K562 (cell line): ENCODE measurements around the gene METTL23. TPM values are rescaled to one million over a fixed set of nuclear protein-coding genes. Genes with fewer than 3 reads are reported as not detected.

Source experiments
- BCL6 ChIP-seq: fragments of 250-450 bp; sonication (Bioruptor Pico); IDR thresholded peaks from 2 replicates; pipeline ENCODE4 v1.4.0; 2020
- CBX5 ChIP-seq: IDR thresholded peaks from 2 replicates; pipeline ENCODE4 v1.6.1; 2014; ENCODE audit warnings: low read depth, borderline replicate concordance
- CREBBP ChIP-seq: IDR thresholded peaks from one replicate; pipeline ENCODE4 v1.6.1; 2012; ENCODE audit warnings: low read depth, mild to moderate bottlenecking, control low read depth, inconsistent platforms, low read length
- HDAC1 ChIP-seq, 2 experiments: fragments of 450-650 bp; IDR thresholded peaks; 2 replicates each; pipeline ENCODE4 v1.6.1; 2016 to 2017; ENCODE audit warnings: inconsistent platforms in 1 of 2, mild to moderate bottlenecking in 1 of 2, moderate library complexity in 1 of 2
- JUND ChIP-seq, 2 experiments: IDR thresholded peaks; 2 replicates in 1 of 2; 3 replicates in 1 of 2; pipeline ENCODE4 v1.6.1; 2011; ENCODE audit warnings: borderline replicate concordance in 2 of 2, low read depth in 2 of 2, low read length in 2 of 2, improper control_type of control experiment in 1 of 2, missing biosample characterization in 1 of 2, missing genetic modification characterization in 1 of 2, missing genetic modification reagents in 1 of 2
- MTA1 ChIP-seq: fragments of 450-650 bp; IDR thresholded peaks from 2 replicates; pipeline ENCODE4 v1.6.1; 2017; ENCODE audit warnings: borderline replicate concordance
- NCOA2 ChIP-seq, 2 experiments: fragments of 450-650 bp; IDR thresholded peaks; 2 replicates each; pipeline ENCODE4 v1.6.1; 2018; ENCODE audit warnings: mild to moderate bottlenecking in 2 of 2, moderate library complexity in 1 of 2; ENCODE audit not compliant: partially characterized antibody in 2 of 2
- NFATC3 ChIP-seq: fragments of 450-650 bp; IDR thresholded peaks from 2 replicates; pipeline ENCODE4 v1.6.1; 2017; ENCODE audit warnings: mild to moderate bottlenecking
- NFYB ChIP-seq: IDR thresholded peaks from 2 replicates; pipeline ENCODE4 v1.6.1; 2011; ENCODE audit warnings: mild to moderate bottlenecking, moderate library complexity; ENCODE audit not compliant: insufficient read length; ENCODE audit errors: extremely low read depth
- PML ChIP-seq: IDR thresholded peaks from 2 replicates; pipeline ENCODE4 v1.6.1; 2012; ENCODE audit warnings: low read length, inconsistent platforms
- PPARD ChIP-seq: fragments of 250-450 bp; sonication (Bioruptor Pico); IDR thresholded peaks from 2 replicates; pipeline ENCODE4 v1.8.0; 2022; ENCODE audit warnings: inconsistent platforms, mild to moderate bottlenecking, moderate library complexity
- RBM34 ChIP-seq: fragments of 200-400 bp; formaldehyde crosslinking; IDR thresholded peaks from 2 replicates; pipeline ENCODE4 v1.6.1; 2018; ENCODE audit warnings: low read length, borderline replicate concordance; ENCODE audit not compliant: insufficient read depth
- SMAD1 ChIP-seq: fragments of 150-350 bp; IDR thresholded peaks from 2 replicates; pipeline ENCODE4 v1.6.1; 2014; ENCODE audit warnings: low read length, low read depth; ENCODE audit not compliant: partially characterized antibody
- TCF7L2 ChIP-seq: fragments of 150-350 bp; IDR thresholded peaks from 2 replicates; pipeline ENCODE4 v1.6.1; 2016; ENCODE audit warnings: low read depth, mild to moderate bottlenecking, low read length, moderate library complexity
- ZKSCAN8 ChIP-seq: fragments of 200-800 bp; sonication (Bioruptor generic); IDR thresholded peaks from 2 replicates; pipeline ENCODE4 v1.6.1; 2016; ENCODE audit warnings: missing genetic modification characterization, missing compliant biosample characterization
- ZNF184 ChIP-seq: sonication (generic); formaldehyde crosslinking; IDR thresholded peaks from 2 replicates; pipeline ENCODE4 v1.5.0; 2020; ENCODE audit warnings: missing genetic modification reagents
- ZNF224 ChIP-seq: sonication (generic); formaldehyde crosslinking; IDR thresholded peaks from 2 replicates; pipeline ENCODE4 v1.8.0; 2022; ENCODE audit warnings: mild to moderate bottlenecking, missing genetic modification reagents
- ZNF23 ChIP-seq: fragments of 250-450 bp; sonication (Bioruptor Pico); IDR thresholded peaks from 2 replicates; pipeline ENCODE4 v1.4.0; 2020; ENCODE audit warnings: mild to moderate bottlenecking
- ZNF668 ChIP-seq: fragments of 250-450 bp; sonication (Bioruptor Pico); IDR thresholded peaks from 2 replicates; pipeline ENCODE4 v1.8.0; 2022; ENCODE audit warnings: mild to moderate bottlenecking, inconsistent platforms
- ZNF785 ChIP-seq: fragments of 250-450 bp; sonication (Bioruptor Pico); IDR thresholded peaks from 2 replicates; pipeline ENCODE4 v1.4.0; 2020; ENCODE audit warnings: mild to moderate bottlenecking
- ZSCAN29 ChIP-seq: fragments of 450-650 bp; IDR thresholded peaks from 2 replicates; pipeline ENCODE4 v1.6.1; 2017
- polyA plus RNA-seq, 8 experiments: library from polyadenylated mRNA; depleted of rRNA in 4 of 8; stranded (reverse) in 5 of 8; unstranded in 3 of 8; fragments of >200 nt; fragmentation: Nextera tagmentation in 2 of 8; fragmentation: Illumina TruSeq in 1 of 8; extraction: Ambion mirVana in 2 of 8; extraction: Trizol in 1 of 8; gene quantifications; 2 replicates each; pipeline versions ENCODE4 v1.2.1 to v1.2.3, GENCODE V29; 2011 to 2014; ENCODE audit warnings: inconsistent platforms in 1 of 8, missing spikeins in 1 of 8
- total RNA-seq, 7 experiments: library from RNA; depleted of rRNA in 6 of 7; stranded (reverse); fragments of >200 nt in 6 of 7; fragmentation: Illumina TruSeq in 2 of 7; extraction: Trizol in 2 of 7; gene quantifications; 2 replicates each; pipeline versions ENCODE4 v1.2.1 to v1.2.3, GENCODE V29; 2011 to 2021; ENCODE audit warnings: low replicate concordance in 1 of 7
- TF ChIP-seq, protein P1 (sequence below), 2 experiments: IDR thresholded peaks; 2 replicates each; pipeline ENCODE4 v1.6.1; 2011; ENCODE audit warnings: borderline replicate concordance in 1 of 2, control low read depth in 1 of 2, low read depth in 1 of 2, low read length in 1 of 2, mild to moderate bottlenecking in 1 of 2, mixed read lengths in 1 of 2, moderate library complexity in 1 of 2; ENCODE audit not compliant: insufficient read depth in 1 of 2, insufficient read length in 1 of 2, poor library complexity in 1 of 2, severe bottlenecking in 1 of 2; ENCODE audit errors: extremely low read depth in 1 of 2
- TF ChIP-seq, protein P2 (sequence below): fragments of 250-450 bp; sonication (Bioruptor Pico); IDR thresholded peaks from 2 replicates; pipeline ENCODE4 v1.5.0; 2021; ENCODE audit warnings: mild to moderate bottlenecking, borderline replicate concordance
- TF ChIP-seq, protein P3 (sequence below), 2 experiments: fragments of 450-650 bp in 1 of 2; sonication (generic) in 1 of 2; formaldehyde crosslinking in 1 of 2; IDR thresholded peaks in 1 of 2; conservative IDR thresholded peaks in 1 of 2; 2 replicates each; pipeline versions ENCODE4 v1.6.1 to v1.8.1; 2016 to 2023; ENCODE audit warnings: mild to moderate bottlenecking in 2 of 2, moderate library complexity in 2 of 2, inconsistent platforms in 1 of 2, missing genetic modification reagents in 1 of 2

The METTL23 gene
- total and polyA plus RNA-seq, 9 of the 15 experiments (the other 6 are each of a cell fraction or from before 2014, with no cell fraction given), result 29.4 to 67.3 (median 41.6) TPM

DNA sequence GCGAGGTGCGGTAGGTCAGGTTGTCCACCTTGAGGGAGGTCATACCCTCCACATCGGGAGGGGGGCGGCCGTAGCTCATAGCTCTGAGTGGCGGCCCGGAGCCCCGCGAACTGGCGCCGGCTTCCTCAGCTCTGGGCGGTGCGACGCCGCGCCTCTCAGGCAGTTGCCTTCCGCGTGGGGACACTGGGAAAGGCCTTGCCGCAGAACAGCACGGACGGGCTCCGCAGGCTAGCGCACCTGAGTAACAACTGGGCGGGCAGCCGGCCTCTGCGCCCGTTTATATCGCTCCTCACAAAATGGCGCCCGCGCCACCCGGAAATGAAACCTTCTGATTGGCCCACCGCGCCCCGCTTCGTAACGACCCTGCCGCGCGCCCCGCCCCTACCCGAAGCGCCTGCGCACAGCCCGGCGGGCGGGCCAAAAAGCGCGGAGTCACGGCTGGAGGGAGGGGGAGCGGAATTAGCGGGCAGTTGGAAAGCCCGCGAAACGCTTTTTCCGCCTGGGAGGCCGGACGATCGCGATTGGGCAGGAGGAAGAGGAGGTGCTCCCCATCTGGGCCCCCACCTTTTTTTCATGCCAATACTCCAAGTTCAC, 10.5 kb downstream of the METTL23 start, which contains the start of gene SRSF2 (continued):
- no peak for TF ChIP-seq ZSCAN29
- TF ChIP-seq HDAC1 (IDR thresholded peaks at IDR 0.05), result peak in 1 of 2 experiments; percentile 92; a peak in 2 of 4 replicates
- no peak for TF ChIP-seq CBX5
- TF ChIP-seq, protein P1, sequence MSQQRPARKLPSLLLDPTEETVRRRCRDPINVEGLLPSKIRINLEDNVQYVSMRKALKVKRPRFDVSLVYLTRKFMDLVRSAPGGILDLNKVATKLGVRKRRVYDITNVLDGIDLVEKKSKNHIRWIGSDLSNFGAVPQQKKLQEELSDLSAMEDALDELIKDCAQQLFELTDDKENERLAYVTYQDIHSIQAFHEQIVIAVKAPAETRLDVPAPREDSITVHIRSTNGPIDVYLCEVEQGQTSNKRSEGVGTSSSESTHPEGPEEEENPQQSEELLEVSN (IDR thresholded peaks at IDR 0.05; ENCODE audit: borderline replicate concordance in 1 of 2, extremely low read depth in 1 of 2, insufficient read depth in 1 of 2, insufficient read length in 1 of 2, low read depth in 1 of 2, low read length in 1 of 2, poor library complexity in 1 of 2, severe bottlenecking in 1 of 2), result peak; percentile 33 to 48
- peak; percentile 95 for TF ChIP-seq PML
- no peak for TF ChIP-seq RBM34
- no peak for TF ChIP-seq ZNF785 (CRISPR knock-in tag)
- TF ChIP-seq, protein P2, sequence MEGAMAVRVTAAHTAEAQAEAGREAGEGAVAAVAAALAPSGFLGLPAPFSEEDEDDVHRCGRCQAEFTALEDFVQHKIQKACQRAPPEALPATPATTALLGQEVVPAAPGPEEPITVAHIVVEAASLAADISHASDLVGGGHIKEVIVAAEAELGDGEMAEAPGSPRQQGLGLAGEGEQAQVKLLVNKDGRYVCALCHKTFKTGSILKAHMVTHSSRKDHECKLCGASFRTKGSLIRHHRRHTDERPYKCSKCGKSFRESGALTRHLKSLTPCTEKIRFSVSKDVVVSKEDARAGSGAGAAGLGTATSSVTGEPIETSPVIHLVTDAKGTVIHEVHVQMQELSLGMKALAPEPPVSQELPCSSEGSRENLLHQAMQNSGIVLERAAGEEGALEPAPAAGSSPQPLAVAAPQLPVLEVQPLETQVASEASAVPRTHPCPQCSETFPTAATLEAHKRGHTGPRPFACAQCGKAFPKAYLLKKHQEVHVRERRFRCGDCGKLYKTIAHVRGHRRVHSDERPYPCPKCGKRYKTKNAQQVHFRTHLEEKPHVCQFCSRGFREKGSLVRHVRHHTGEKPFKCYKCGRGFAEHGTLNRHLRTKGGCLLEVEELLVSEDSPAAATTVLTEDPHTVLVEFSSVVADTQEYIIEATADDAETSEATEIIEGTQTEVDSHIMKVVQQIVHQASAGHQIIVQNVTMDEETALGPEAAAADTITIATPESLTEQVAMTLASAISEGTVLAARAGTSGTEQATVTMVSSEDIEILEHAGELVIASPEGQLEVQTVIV (CRISPR knock-in tag), result no peak
- TF ChIP-seq ZNF668 (CRISPR knock-in tag), result no peak
- no peak for TF ChIP-seq BCL6
- TF ChIP-seq ZNF23, result no peak
- TF ChIP-seq ZNF224 (CRISPR knock-in tag), result peak; percentile 88
- TF ChIP-seq ZKSCAN8 (CRISPR knock-in tag), result no peak
- TF ChIP-seq NFYB, result peak; percentile 61
- TF ChIP-seq TCF7L2, result 0 out of 2 replicates have a peak, but pooled peaks have one; percentile 28
- TF ChIP-seq JUND (IDR thresholded peaks at IDR 0.05; ENCODE audit: borderline replicate concordance, low read depth, low read length), result no peak
- no peak; the same call in 2 of the 3 replicates for TF ChIP-seq JUND (tag; IDR thresholded peaks at IDR 0.05; ENCODE audit: borderline replicate concordance, low read depth, low read length)
- no peak for TF ChIP-seq MTA1
- no peak for TF ChIP-seq CREBBP
- TF ChIP-seq, protein P3, sequence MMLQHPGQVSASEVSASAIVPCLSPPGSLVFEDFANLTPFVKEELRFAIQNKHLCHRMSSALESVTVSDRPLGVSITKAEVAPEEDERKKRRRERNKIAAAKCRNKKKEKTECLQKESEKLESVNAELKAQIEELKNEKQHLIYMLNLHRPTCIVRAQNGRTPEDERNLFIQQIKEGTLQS (IDR thresholded peaks at IDR 0.05), result no peak
- TF ChIP-seq, protein P3 (CRISPR knock-in tag; conservative IDR thresholded peaks at IDR 0.05), result 0 out of 2 replicates have a peak, but pooled peaks have one; percentile 66
- TF ChIP-seq SMAD1, result peak; percentile 99
- TF ChIP-seq NFATC3, result no peak
- TF ChIP-seq ZNF184 (CRISPR knock-in tag), result no peak
- TF ChIP-seq NCOA2 (IDR thresholded peaks at IDR 0.05; ENCODE audit: partially characterized antibody in 2 of 2), result no peak
- TF ChIP-seq PPARD (CRISPR knock-in tag), result no peak
